GM20000 (cell line): Measurements from ENCODE around the gene TIMM44.

Source experiments
- DNase-seq: peaks from one replicate; pipeline ENCODE4 v3.0.0; 2012; ENCODE audit warnings: low spot score
- TF ChIP-seq, protein P1 (sequence below): IDR thresholded peaks from 2 replicates; pipeline ENCODE4 v1.5.1; 2012; ENCODE audit warnings: mild to moderate bottlenecking, control low read depth; ENCODE audit errors: extremely low read depth, missing control alignments

Gene TIMM44

DNA sequence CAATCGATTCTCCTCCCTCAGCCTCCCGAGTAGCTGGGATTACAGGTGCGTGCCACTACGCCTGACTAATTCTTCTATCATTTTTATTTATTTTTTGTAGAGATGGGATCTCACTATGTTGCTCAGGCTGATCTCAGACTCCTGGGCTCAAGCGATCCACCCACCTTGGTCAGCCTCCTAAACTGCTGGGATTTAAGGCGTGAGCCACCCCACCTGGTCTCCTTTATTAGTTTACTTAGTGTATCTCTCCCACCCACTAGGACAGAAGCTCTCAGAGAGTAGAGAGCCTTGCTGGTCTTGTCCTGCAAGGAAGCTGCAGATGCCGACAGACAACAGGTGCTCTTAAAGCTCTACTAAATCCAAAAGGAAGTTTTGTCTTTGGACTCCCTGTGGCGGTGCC is 57.6 kb downstream of the TIMM44 start:
- no peak for DNase-seq
- TF ChIP-seq, protein P1, sequence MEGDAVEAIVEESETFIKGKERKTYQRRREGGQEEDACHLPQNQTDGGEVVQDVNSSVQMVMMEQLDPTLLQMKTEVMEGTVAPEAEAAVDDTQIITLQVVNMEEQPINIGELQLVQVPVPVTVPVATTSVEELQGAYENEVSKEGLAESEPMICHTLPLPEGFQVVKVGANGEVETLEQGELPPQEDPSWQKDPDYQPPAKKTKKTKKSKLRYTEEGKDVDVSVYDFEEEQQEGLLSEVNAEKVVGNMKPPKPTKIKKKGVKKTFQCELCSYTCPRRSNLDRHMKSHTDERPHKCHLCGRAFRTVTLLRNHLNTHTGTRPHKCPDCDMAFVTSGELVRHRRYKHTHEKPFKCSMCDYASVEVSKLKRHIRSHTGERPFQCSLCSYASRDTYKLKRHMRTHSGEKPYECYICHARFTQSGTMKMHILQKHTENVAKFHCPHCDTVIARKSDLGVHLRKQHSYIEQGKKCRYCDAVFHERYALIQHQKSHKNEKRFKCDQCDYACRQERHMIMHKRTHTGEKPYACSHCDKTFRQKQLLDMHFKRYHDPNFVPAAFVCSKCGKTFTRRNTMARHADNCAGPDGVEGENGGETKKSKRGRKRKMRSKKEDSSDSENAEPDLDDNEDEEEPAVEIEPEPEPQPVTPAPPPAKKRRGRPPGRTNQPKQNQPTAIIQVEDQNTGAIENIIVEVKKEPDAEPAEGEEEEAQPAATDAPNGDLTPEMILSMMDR: no peak

DNA sequence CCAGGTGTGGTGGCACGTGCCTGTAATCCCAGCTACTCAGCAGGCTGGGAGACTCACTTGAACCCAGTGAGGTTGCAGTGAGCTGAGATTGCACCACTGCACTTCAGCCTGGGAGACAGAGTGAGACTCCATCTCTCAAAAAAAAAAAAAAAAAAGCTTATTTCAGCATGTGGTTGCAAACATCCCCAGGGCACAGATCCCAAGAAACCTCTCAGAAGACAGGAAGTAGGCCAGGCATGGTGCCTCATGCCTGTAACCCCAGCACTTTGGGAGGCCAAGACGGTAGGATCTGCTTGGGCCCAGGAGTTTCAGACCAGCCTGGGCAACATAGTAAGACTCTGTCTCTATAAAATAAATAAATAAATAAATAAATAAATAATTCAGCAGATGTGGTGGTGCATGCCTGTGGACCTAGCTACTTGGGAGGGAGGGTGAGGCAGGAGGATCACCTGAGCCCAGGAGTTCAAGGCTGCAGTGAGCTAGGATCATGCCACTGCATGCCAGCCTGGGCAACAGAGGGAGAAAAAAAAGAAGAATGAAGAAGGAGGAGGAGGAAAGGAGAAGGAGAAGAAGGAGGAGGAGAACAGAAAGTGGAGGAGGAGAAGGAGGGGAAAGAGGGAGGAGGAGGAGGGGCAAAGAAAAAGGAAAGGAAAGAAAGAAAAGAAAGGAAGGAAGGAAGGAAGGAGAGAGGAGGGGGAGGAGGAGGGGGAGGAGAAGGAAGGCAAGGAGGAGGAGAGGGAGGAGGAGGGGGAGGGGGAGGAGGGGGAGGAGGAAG is 59.5 kb downstream of the TIMM44 start:
- TF ChIP-seq, protein P1: no peak
- no peak for DNase-seq

DNA sequence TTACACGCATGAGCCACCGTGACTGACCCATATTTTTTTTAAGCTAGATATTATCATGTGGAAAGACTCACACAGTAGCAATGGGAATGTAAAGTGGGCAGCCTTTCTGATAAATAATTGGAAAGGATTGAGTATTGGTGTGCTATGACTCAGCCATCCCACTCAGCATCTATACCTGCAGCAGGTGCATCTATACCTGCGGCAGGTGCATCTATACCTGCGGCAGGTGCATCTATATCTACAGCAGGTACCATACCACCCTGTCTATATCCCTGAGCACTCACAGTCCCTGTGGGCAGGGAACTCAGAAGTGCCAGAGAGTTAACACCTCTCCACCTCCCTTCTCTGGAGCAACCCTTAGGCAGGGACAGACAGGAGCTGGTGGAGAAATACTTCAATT is 60.4 kb downstream of the TIMM44 start:
- TF ChIP-seq, protein P1: no peak
- no peak for DNase-seq

DNA sequence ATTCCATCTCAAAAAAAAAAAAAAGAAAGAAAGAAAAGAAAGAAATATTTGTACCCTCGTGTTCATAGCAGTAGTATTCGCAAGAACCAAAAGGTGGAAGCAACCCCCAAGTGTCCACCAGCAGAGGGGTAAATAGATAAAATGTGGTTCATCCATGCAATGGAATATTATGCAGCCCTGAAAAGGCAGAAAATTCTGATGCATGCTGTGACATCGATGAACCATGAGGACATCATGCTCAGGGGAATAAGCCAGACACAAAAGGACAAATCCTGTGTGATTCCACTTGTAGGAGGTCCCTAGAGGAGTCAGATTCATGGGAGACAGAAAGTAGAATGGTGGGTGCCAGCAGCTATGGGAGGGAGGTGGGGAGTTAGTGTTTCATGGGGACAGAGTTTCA is 61.6 kb downstream of the TIMM44 start:
- TF ChIP-seq, protein P1: no peak
- no peak for DNase-seq

DNA sequence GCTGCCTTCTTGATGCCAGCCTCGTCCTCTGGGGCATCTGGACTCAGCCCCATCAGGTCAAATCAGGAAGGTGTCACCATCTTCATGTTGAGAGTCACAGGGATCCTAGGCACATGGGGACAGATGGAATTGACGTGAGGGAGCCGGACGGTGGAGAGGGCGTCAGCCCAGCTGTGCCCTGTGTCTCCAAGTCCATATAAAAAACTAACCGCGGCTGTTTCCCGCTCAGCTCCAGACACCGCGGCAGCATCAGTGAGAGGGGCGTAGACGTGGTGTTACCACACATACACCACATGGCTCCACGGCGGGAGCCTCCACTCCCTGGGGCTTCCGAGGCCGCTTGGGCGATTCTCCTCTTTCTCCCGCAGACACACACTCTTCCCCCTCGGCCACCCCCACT is 63.6 kb downstream of the TIMM44 start:
- DNase-seq: no peak
- TF ChIP-seq, protein P1: no peak

DNA sequence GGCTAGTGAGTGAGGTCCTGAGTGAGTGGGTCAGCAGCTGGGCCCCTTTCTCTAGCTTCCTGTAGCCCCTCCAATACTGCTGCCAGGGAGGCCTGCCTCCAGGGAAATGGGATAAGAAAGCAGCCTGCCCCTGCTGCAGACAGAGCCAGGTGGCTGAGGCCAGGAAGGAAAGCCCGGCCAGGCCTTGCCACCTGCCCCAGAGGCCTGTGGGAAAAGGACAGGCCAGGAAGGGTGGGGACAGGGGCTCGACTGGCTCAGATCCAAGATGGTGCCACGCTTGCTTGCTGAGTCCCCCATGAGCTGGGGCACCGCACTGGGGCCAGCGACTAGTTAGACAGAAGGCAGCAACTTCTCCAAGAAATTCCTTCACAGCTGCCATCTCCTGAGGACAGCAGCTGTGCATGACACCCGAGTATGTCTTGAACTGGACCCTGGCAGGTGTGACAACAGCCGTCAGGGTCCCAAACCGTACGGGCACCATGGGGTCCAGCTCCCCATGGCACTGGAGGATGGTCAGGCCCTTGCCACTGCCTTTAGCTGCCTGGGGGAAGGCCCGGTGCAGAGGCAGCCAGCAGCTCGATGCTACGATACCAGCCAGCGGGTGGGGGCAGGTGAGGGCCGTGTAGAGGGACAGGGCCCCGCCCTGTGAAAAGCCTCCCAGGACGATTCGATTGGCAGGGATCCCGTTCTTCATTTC is 64.2 kb downstream of the TIMM44 start:
- DNase-seq: no peak
- TF ChIP-seq, protein P1: no peak

DNA sequence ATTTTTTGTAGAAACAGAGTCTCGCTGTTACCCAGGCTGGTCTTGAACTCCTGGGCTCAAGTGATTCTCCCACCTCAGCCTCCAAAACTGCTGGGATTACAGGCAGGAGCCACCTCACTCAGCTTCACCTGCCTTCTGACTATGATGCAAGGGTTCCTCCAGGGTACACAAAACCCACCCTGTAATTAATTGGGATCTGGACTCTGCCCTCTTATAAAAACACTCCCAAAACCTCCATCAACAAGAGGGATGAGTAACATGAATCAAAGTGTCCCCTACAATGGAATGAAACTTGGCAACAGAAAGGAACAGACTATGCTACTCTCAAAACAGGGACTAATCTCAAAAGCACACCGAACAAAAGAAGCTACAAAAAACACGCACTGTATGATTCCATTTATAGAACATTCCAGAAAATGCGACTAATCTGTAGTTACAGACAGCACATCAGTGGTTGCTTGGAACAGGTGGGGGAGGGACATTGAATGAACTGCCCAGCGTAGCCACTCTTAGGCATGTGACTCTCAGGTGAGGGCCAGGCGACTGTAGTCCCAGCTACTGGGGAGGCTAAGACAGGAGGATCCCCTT is 66.1 kb downstream of the TIMM44 start:
- TF ChIP-seq, protein P1: no peak
- no peak for DNase-seq
